ENCODE data around the gene TNS3.

GRCh38 chr7:47538846-47539311 lies 43.0 kb downstream of the TNS3 start:
- TF ChIP-seq POLR2AphosphoS5 (IDR thresholded peaks at IDR 0.05; ENCODE audit: borderline replicate concordance, low read depth, low read length) = no peak
- no peak for TF ChIP-seq EZH2 (IDR thresholded peaks at IDR 0.05)
